Psoas muscle (tissue), 8 donors: ENCODE results near the gene SGMS1. TPM values are rescaled to one million over a fixed set of nuclear protein-coding genes. Genes with fewer than 3 reads are reported as not detected.

Experiments used
- ATAC-seq, 4 donors: fragments of 200-7000 bp; cut with Tn5 transposase; one replicate each; pipeline ENCODE4 v1.9.1; 2020; ENCODE audit warnings: moderate library complexity in 3 of 4, mild to moderate bottlenecking in 2 of 4
- DNase-seq, 2 donors: peaks; one replicate each; pipeline ENCODE4 v3.0.0-alpha.2; 2020
- H3K27ac ChIP-seq: fragments of 200-600 bp; one replicate; pipeline ENCODE4 v1.8.0; 2022
- H3K27me3 ChIP-seq, 3 donors: fragments of 200-600 bp in 1 of 3; one replicate each; pipeline versions ENCODE4 v1.6.1 to v1.8.0; 2013 to 2022; ENCODE audit warnings: low read length in 2 of 3, mild to moderate bottlenecking in 2 of 3, moderate library complexity in 1 of 3; ENCODE audit not compliant: insufficient read depth in 3 of 3
- H3K36me3 ChIP-seq, 2 donors: fragments of 200-600 bp in 1 of 2; one replicate each; pipeline versions ENCODE4 v1.6.1 to v1.8.0; 2013 to 2022; ENCODE audit warnings: low read depth in 1 of 2, mild to moderate bottlenecking in 1 of 2, moderate library complexity in 1 of 2; ENCODE audit not compliant: insufficient read depth in 1 of 2
- H3K4me1 ChIP-seq: fragments of 200-600 bp; one replicate; pipeline ENCODE4 v1.8.0; 2022
- H3K4me3 ChIP-seq: fragments of 200-600 bp; one replicate; pipeline ENCODE4 v1.8.0; 2022; ENCODE audit warnings: mild to moderate bottlenecking
- H3K9me3 ChIP-seq: fragments of 200-600 bp; one replicate; pipeline ENCODE4 v1.8.0; 2022
- WGBS, 3 donors: extraction: QIAGEN DNeasy Blood & Tissue Kit; methylation state at CpG; one replicate each; pipeline versions ENCODE4 v1.1.6 to v1.1.7; 2013; 5-methylcytosine and 5-hydroxymethylcytosine counted together
- intact Hi-C, 2 donors: fragments of 100-400 bp; cut with DNase I; formaldehyde crosslinking; loops; one replicate each; pipeline versions ENCODE4 v1.11.0 to v1.14.2; 2022
- polyA plus RNA-seq, 3 donors: library from polyadenylated mRNA; stranded (reverse); fragments of 200-250 nt; gene quantifications; one replicate each; pipeline ENCODE4 v1.2.3, GENCODE V29; 2013
- total RNA-seq, 4 donors: library from RNA; stranded (reverse); fragmentation: NEBNext Ultra II Directional in 2 of 4; extraction: Animal tissue kit (Norgen Biotek cat#: 25700) in 2 of 4; gene quantifications; one replicate each; pipeline versions ENCODE4 v1.2.1 to v1.2.4, GENCODE V29; 2021 to 2023
- TF ChIP-seq, protein P1 (sequence below): fragments of 200-600 bp; IDR thresholded peaks from one replicate; pipeline ENCODE4 v1.8.0; 2022; ENCODE audit warnings: antibody characterized with exemption
- donor health status: healthy with polysubstance abuse.
- donor health status: DM: no; HTN: no; CAD: no; lungs with moderate emphysema.
- donor health status: Bipolar disorder and iron deficiency.
- donor health status: healthy.
- donor health status: DM: yes; HTN: yes; CAD: no.
- donor health status: DM: no; HTN: no; CAD: no.
- donor health status: DM: no; HTN: no; CAD: no.
- donor health status: DM: yes; HTN: yes; CAD: no.

Gene SGMS1
- total and polyA plus RNA-seq, 7 donors, result 6.2 to 16.7 (median 11.3) TPM

DNA sequence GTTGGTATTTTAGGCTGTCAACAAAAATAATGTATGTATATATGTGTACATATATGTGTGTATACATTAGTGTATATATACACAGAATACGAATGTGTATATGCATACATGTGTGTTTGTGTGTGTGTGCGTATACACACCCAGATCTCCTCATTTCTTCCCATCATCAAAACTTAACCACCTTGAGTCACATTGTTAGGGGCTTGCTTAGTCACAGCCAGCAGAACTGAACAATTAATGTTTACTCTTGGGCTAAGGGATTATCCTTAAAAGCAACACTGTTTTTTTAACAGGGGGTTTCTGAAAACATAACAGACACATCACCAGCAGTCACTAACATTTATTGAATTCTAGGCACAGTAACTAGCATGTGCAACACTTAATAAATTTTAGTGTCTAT is 289.5 kb downstream of the SGMS1 start:
- intact Hi-C loops, result loop anchor here in 1 of 2 donors (5.0 kb wide), 1 partner anchor 33 kb away; no protein-coding TSS in a partner anchor
- H3K4me3 ChIP-seq, result no peak overlapping the region
- 91 to 99% (median 96%) methylated on average over 2 of the region's 2 CpGs for WGBS, 3 donors
- no peak overlapping the region for H3K27ac ChIP-seq
- H3K4me1 ChIP-seq, result peaks cover 6% of the 10 kb centered on the region
- peaks cover 0 to 1% of the 10 kb centered on the region in 2 donors for H3K36me3 ChIP-seq
- H3K9me3 ChIP-seq, result no peaks in the 10 kb centered on the region
- DNase-seq, result no peak
- H3K27me3 ChIP-seq, result no peaks in the 10 kb centered on the region
- TF ChIP-seq, protein P1, sequence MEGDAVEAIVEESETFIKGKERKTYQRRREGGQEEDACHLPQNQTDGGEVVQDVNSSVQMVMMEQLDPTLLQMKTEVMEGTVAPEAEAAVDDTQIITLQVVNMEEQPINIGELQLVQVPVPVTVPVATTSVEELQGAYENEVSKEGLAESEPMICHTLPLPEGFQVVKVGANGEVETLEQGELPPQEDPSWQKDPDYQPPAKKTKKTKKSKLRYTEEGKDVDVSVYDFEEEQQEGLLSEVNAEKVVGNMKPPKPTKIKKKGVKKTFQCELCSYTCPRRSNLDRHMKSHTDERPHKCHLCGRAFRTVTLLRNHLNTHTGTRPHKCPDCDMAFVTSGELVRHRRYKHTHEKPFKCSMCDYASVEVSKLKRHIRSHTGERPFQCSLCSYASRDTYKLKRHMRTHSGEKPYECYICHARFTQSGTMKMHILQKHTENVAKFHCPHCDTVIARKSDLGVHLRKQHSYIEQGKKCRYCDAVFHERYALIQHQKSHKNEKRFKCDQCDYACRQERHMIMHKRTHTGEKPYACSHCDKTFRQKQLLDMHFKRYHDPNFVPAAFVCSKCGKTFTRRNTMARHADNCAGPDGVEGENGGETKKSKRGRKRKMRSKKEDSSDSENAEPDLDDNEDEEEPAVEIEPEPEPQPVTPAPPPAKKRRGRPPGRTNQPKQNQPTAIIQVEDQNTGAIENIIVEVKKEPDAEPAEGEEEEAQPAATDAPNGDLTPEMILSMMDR, result no peak
- ATAC-seq, result no peak

DNA sequence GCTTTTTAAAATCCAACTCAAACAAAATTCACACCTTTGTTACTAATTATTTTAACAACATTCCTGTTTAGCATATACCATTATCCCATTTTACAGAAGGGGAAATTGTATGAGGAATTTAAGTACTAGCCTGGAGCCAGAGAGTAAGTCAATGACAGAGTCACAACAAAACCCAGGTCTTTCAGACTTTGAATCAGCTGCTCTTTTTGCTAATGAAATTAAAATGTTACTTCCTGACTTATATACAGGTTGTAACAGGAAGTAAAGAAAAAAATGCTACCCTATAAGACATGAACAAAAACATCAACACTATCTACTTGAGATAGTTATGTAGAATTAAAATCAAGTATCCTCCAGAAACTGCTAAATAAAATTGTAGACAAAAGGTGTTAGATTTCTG is 289.9 kb downstream of the SGMS1 start:
- TF ChIP-seq, protein P1, result no peak
- intact Hi-C loops, result loop anchor here in 1 of 2 donors (5.0 kb wide), 1 partner anchor 33 kb away; no protein-coding TSS in a partner anchor
- no peak overlapping the region for H3K27ac ChIP-seq
- ATAC-seq, result no peak
- no peak overlapping the region for H3K4me3 ChIP-seq
- peaks cover 6% of the 10 kb centered on the region for H3K4me1 ChIP-seq
- no peaks in the 10 kb centered on the region for H3K27me3 ChIP-seq
- DNase-seq, result no peak
- no peaks in the 10 kb centered on the region for H3K36me3 ChIP-seq
- H3K9me3 ChIP-seq, result no peaks in the 10 kb centered on the region

DNA sequence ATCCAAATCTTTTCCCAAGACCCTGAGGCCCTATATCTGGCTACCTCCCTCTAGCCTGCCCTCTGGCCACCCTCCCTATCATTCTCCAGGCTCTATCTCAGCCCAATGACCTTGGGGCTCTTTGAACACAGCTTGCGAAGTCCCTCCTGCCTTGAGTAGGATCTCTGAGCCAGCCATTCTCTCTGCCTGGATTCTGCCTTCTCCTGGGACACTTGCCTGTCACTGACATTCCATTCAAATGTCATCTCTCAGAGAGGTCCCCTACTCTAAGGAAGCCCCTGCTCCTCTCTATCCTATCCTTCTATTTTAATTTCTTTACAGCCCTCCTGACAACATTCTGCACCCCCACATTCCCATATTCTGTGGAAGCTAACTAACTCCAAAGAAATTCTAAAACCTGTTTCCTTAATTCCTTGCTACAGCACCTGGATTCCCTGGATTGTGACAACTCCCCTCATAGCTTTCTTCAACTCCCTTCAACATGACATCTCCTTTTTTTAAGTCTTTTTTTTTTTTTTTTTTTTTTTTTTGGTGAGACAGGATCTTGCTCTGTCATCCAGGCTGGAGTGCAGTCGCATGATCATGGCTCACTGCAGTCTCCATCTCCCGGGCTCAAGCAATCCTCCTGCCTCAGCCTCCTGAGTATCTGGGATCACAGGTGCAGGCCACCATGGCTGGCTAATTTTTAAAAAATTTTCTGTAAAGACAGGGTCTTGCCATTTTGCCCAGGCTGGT is 291.5 kb downstream of the SGMS1 start:
- intact Hi-C loops, result loop anchor here in 1 of 2 donors (5.0 kb wide), 1 partner anchor 35 kb away; no protein-coding TSS in a partner anchor
- 88 to 99% (median 96%) methylated on average over 3 of the region's 3 CpGs for WGBS, 3 donors
- Histone ChIP-seq H3K4me3 (no peak overlapping the region), H3K36me3 (no peaks in the 10 kb centered on the region), H3K27me3 (no peaks in the 10 kb centered on the region), H3K27ac (no peak overlapping the region), H3K9me3 (no peaks in the 10 kb centered on the region), H3K4me1 (peaks cover 10% of the 10 kb centered on the region)
- DNase-seq, result no peak
- TF ChIP-seq, protein P1, result no peak
- ATAC-seq, result no peak

DNA sequence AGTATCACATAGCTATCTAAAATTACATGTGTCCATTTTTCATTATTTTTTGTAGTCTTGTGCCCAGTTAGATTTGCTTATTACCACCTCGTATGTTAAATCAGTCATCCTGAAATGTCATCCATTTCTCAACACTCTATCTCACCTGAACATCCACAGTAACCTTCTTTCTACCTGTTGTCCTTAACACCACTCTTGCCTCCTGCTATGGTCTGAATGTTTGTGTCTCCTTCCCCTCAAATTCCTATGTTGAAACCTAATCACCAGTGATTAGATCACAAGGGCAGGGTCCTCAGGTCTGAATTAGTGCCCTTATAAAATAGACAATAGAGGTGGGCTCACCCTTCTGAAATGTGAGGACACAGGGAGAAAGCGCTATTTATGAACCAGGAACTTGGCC is 292.3 kb downstream of the SGMS1 start:
- DNase-seq (no peak), ATAC-seq (no peak)
- H3K27ac ChIP-seq, result no peak overlapping the region
- intact Hi-C loops, result loop anchor here in 1 of 2 donors (5.0 kb wide), 1 partner anchor 36 kb away; no protein-coding TSS in a partner anchor
- 94 to 97% (median 95%) methylated on average over 2 of the region's 2 CpGs for WGBS, 3 donors
- no peaks in the 10 kb centered on the region for H3K9me3 ChIP-seq
- TF ChIP-seq, protein P1, result no peak
- H3K36me3 ChIP-seq, result no peaks in the 10 kb centered on the region
- H3K4me1 ChIP-seq, result peaks cover 18% of the 10 kb centered on the region
- H3K4me3 ChIP-seq, result no peak overlapping the region
- H3K27me3 ChIP-seq, result no peaks in the 10 kb centered on the region
